ENCODE measurements around the gene BICRA. TPM values are rescaled to one million over a fixed set of nuclear protein-coding genes. Genes with fewer than 3 reads are reported as not detected.

BICRA gene
- total and polyA plus RNA-seq, 4 donors: 0.88 to 17.9 (median 12.3) TPM

DNA sequence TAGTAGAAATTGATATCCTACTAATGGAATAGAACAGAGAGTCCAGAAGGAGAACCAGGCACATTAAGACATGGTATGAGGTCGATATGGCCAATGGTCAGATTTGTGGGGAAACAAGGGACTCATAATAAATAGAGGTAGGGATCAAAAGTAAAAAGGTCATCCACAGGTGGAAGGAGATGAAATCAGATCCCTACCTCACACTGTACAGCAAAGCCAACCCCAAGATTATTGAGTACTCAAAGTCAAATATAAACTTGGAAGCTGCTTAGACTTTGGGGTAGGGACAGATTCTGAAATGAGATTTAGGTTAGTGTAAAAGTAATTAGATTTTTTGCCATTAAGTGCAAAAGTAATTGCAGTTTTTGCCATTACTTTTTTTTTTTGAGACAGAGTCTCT is 40.7 kb downstream of the BICRA start:
- no peak for ATAC-seq (ENCODE audit: low FRiP score)
- Histone ChIP-seq H3K4me1 (ENCODE audit: control insufficient read depth in 1 of 2, insufficient read depth in 2 of 2, low read length in 2 of 2) (peaks cover 0 to 3% of the 10 kb centered on the region in 2 donors), H3K9me3 (ENCODE audit: control insufficient read depth, low read length) (no peaks in the 10 kb centered on the region), H3K27ac (ENCODE audit: low read depth in 1 of 2, low read length in 2 of 2) (no peak overlapping the region), H3K27me3 (ENCODE audit: control insufficient read depth in 1 of 2, insufficient read depth in 2 of 2, low read length in 1 of 2) (no peaks in the 10 kb centered on the region), H3K4me3 (ENCODE audit: low read length in 2 of 2) (no peak overlapping the region), H3K36me3 (ENCODE audit: control insufficient read depth in 1 of 2, insufficient read depth in 2 of 2, low read length in 1 of 2) (no peaks in the 10 kb centered on the region)
- intact Hi-C loops (cut with DNase I): no loop called here
- no peak for DNase-seq
- 96% methylated on average over 1 of the region's 1 CpG for WGBS, 2 donors

DNA sequence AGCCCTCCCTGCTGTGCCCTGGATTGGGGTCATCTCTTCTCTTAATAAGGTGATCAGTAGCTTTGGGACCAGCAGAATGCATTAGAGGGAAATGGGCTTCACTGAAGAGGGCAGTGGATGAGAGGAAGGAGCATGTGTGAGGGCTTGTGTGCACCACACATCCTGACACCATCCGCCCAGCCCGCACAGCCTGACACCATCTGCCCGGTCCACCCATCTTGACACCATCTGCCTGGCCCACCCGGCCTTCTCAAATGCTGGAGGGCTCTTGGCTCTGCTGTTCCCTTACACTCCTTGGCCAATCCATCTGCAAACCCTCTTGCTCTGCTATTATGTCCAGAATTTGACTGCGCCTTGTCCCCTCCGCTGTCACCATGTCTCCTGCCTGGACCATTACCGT is 41.8 kb downstream of the BICRA start:
- 94% methylated on average over 7 of the region's 7 CpGs for WGBS, 2 donors
- Histone ChIP-seq H3K27me3 (ENCODE audit: control insufficient read depth in 1 of 2, insufficient read depth in 2 of 2, low read length in 1 of 2) (no peaks in the 10 kb centered on the region), H3K4me3 (ENCODE audit: low read length in 2 of 2) (no peak overlapping the region), H3K4me1 (ENCODE audit: control insufficient read depth in 1 of 2, insufficient read depth in 2 of 2, low read length in 2 of 2) (no peaks in the 10 kb centered on the region), H3K36me3 (ENCODE audit: control insufficient read depth in 1 of 2, insufficient read depth in 2 of 2, low read length in 1 of 2) (no peaks in the 10 kb centered on the region), H3K27ac (ENCODE audit: low read depth in 1 of 2, low read length in 2 of 2) (no peak overlapping the region), H3K9me3 (ENCODE audit: control insufficient read depth, low read length) (no peaks in the 10 kb centered on the region)
- DNase-seq (no peak), ATAC-seq (ENCODE audit: low FRiP score) (no peak)
- intact Hi-C loops (cut with DNase I): no loop called here

- H3K4me3 ChIP-seq (ENCODE audit: low read length in 2 of 2): no peak overlapping the region
- DNase-seq: no peak
- no peaks in the 10 kb centered on the region for H3K36me3 ChIP-seq (ENCODE audit: control insufficient read depth in 1 of 2, insufficient read depth in 2 of 2, low read length in 1 of 2)
- H3K27me3 ChIP-seq (ENCODE audit: control insufficient read depth in 1 of 2, insufficient read depth in 2 of 2, low read length in 1 of 2): no peaks in the 10 kb centered on the region
- 92 to 94% methylated on average over 12 of the region's 12 CpGs for WGBS, 2 donors
- no peaks in the 10 kb centered on the region for H3K9me3 ChIP-seq (ENCODE audit: control insufficient read depth, low read length)
- H3K27ac ChIP-seq (ENCODE audit: low read depth in 1 of 2, low read length in 2 of 2): no peak overlapping the region
- no peaks in the 10 kb centered on the region for H3K4me1 ChIP-seq (ENCODE audit: control insufficient read depth in 1 of 2, insufficient read depth in 2 of 2, low read length in 2 of 2)
- peak; percentile 41 for ATAC-seq (ENCODE audit: low FRiP score)
- intact Hi-C loops (cut with DNase I): no loop called here
Observed at GRCh38 chr19:47651132-47651531, 42.2 kb downstream of the BICRA start.

- H3K27ac ChIP-seq (ENCODE audit: low read depth in 1 of 2, low read length in 2 of 2): no peak overlapping the region
- DNase-seq (no peak), ATAC-seq (ENCODE audit: low FRiP score) (no peak)
- no peak overlapping the region for H3K4me3 ChIP-seq (ENCODE audit: low read length in 2 of 2)
- no peaks in the 10 kb centered on the region for H3K36me3 ChIP-seq (ENCODE audit: control insufficient read depth in 1 of 2, insufficient read depth in 2 of 2, low read length in 1 of 2)
- H3K27me3 ChIP-seq (ENCODE audit: control insufficient read depth in 1 of 2, insufficient read depth in 2 of 2, low read length in 1 of 2): no peaks in the 10 kb centered on the region
- WGBS, 2 donors: 81 to 84% methylated on average over 9 of the region's 9 CpGs
- intact Hi-C loops (cut with DNase I): no loop called here
- no peaks in the 10 kb centered on the region for H3K4me1 ChIP-seq (ENCODE audit: control insufficient read depth in 1 of 2, insufficient read depth in 2 of 2, low read length in 2 of 2)
- H3K9me3 ChIP-seq (ENCODE audit: control insufficient read depth, low read length): no peaks in the 10 kb centered on the region
Observed at GRCh38 chr19:47651691-47652090, 42.8 kb downstream of the BICRA start.

DNA sequence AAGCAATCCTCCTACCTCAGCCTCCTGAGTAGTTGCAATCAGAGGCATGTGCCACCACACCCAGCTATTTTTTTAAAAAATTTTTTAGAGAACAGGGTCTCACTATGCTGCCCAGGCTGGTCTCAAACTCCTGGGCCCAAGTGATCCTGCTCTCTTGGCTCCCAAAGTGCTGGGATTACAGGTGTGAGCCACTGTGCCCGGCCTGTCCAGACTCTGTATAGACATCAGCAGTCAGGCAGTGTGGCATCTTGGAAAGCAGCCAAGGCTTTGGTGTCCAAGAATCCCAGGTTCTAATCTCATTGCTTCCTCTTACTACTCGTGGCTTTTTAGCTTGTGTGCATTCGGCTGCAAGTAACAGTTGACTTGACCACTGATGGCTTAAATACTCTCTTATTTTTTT is 43.4 kb downstream of the BICRA start:
- ATAC-seq (ENCODE audit: low FRiP score) (no peak), DNase-seq (no peak)
- WGBS, 2 donors: 56 to 72% methylated on average over 3 of the region's 3 CpGs
- Histone ChIP-seq H3K4me3 (ENCODE audit: low read length in 2 of 2) (no peak overlapping the region), H3K9me3 (ENCODE audit: control insufficient read depth, low read length) (no peaks in the 10 kb centered on the region), H3K27ac (ENCODE audit: low read depth in 1 of 2, low read length in 2 of 2) (no peak overlapping the region), H3K4me1 (ENCODE audit: control insufficient read depth in 1 of 2, insufficient read depth in 2 of 2, low read length in 2 of 2) (no peaks in the 10 kb centered on the region), H3K36me3 (ENCODE audit: control insufficient read depth in 1 of 2, insufficient read depth in 2 of 2, low read length in 1 of 2) (no peaks in the 10 kb centered on the region), H3K27me3 (ENCODE audit: control insufficient read depth in 1 of 2, insufficient read depth in 2 of 2, low read length in 1 of 2) (no peaks in the 10 kb centered on the region)
- intact Hi-C loops (cut with DNase I): no loop called here

DNA sequence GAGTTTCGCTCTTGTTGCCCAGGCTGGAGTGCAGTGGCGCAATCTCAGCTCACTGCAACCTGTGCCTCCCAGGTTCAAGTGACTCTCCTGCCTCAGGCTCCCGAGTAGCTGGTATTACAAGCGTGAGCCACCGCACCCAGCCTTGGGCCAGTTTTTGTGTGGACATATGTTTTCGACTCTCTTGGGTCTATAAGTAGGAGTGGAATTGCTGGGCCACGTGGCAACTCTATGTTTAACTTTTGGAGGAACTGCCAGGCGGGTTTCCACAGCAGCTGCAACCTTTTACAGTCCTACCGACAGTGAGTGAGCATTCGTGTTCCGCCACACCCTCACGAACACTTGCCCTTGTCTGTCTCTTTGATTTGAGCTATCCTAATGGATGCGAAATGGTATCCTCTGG is 44.9 kb downstream of the BICRA start:
- intact Hi-C loops (cut with DNase I): no loop called here
- 96 to 97% methylated on average over 13 of the region's 13 CpGs for WGBS, 2 donors
- no peak for ATAC-seq (ENCODE audit: low FRiP score)
- H3K36me3 ChIP-seq (ENCODE audit: control insufficient read depth in 1 of 2, insufficient read depth in 2 of 2, low read length in 1 of 2): no peaks in the 10 kb centered on the region
- H3K4me1 ChIP-seq (ENCODE audit: control insufficient read depth in 1 of 2, insufficient read depth in 2 of 2, low read length in 2 of 2): no peaks in the 10 kb centered on the region
- no peaks in the 10 kb centered on the region for H3K27me3 ChIP-seq (ENCODE audit: control insufficient read depth in 1 of 2, insufficient read depth in 2 of 2, low read length in 1 of 2)
- DNase-seq: no peak
- no peak overlapping the region for H3K4me3 ChIP-seq (ENCODE audit: low read length in 2 of 2)
- H3K9me3 ChIP-seq (ENCODE audit: control insufficient read depth, low read length): no peaks in the 10 kb centered on the region
- H3K27ac ChIP-seq (ENCODE audit: low read depth in 1 of 2, low read length in 2 of 2): no peak overlapping the region

- Histone ChIP-seq H3K27me3 (ENCODE audit: control insufficient read depth in 1 of 2, insufficient read depth in 2 of 2, low read length in 1 of 2) (no peaks in the 10 kb centered on the region), H3K4me1 (ENCODE audit: control insufficient read depth in 1 of 2, insufficient read depth in 2 of 2, low read length in 2 of 2) (no peaks in the 10 kb centered on the region), H3K9me3 (ENCODE audit: control insufficient read depth, low read length) (no peaks in the 10 kb centered on the region), H3K36me3 (ENCODE audit: control insufficient read depth in 1 of 2, insufficient read depth in 2 of 2, low read length in 1 of 2) (no peaks in the 10 kb centered on the region), H3K4me3 (ENCODE audit: low read length in 2 of 2) (no peak overlapping the region), H3K27ac (ENCODE audit: low read depth in 1 of 2, low read length in 2 of 2) (no peak overlapping the region)
- DNase-seq: no peak
- 75 to 84% methylated on average over 3 of the region's 3 CpGs for WGBS, 2 donors
- no peak for ATAC-seq (ENCODE audit: low FRiP score)
- intact Hi-C loops (cut with DNase I): no loop called here
Observed at GRCh38 chr19:47657719-47658118, 48.8 kb downstream of the BICRA start.

GRCh38 chr19:47658431-47659348 is 49.8 kb downstream of the BICRA start:
- intact Hi-C loops (cut with DNase I): no loop called here
- Histone ChIP-seq H3K9me3 (ENCODE audit: control insufficient read depth, low read length) (no peaks in the 10 kb centered on the region), H3K36me3 (ENCODE audit: control insufficient read depth in 1 of 2, insufficient read depth in 2 of 2, low read length in 1 of 2) (no peaks in the 10 kb centered on the region), H3K4me3 (ENCODE audit: low read length in 2 of 2) (no peak overlapping the region), H3K27me3 (ENCODE audit: control insufficient read depth in 1 of 2, insufficient read depth in 2 of 2, low read length in 1 of 2) (no peaks in the 10 kb centered on the region), H3K4me1 (ENCODE audit: control insufficient read depth in 1 of 2, insufficient read depth in 2 of 2, low read length in 2 of 2) (no peaks in the 10 kb centered on the region), H3K27ac (ENCODE audit: low read depth in 1 of 2, low read length in 2 of 2) (no peak overlapping the region)
- ATAC-seq (ENCODE audit: low FRiP score) (no peak), DNase-seq (no peak)
- 53 to 59% methylated on average over 23 to 24 of the region's 24 CpGs for WGBS, 2 donors

- 91 to 94% methylated on average over 6 of the region's 6 CpGs for WGBS, 2 donors
- no peaks in the 10 kb centered on the region for H3K4me1 ChIP-seq (ENCODE audit: control insufficient read depth in 1 of 2, insufficient read depth in 2 of 2, low read length in 2 of 2)
- ATAC-seq (ENCODE audit: low FRiP score) (no peak), DNase-seq (no peak)
- no peaks in the 10 kb centered on the region for H3K27me3 ChIP-seq (ENCODE audit: control insufficient read depth in 1 of 2, insufficient read depth in 2 of 2, low read length in 1 of 2)
- H3K4me3 ChIP-seq (ENCODE audit: low read length in 2 of 2): no peak overlapping the region
- intact Hi-C loops (cut with DNase I): loop anchor here in 1 of 2 donors (10.0 kb wide), 1 partner anchor 46 kb away; no protein-coding TSS in a partner anchor
- H3K27ac ChIP-seq (ENCODE audit: low read depth in 1 of 2, low read length in 2 of 2): no peak overlapping the region
- H3K9me3 ChIP-seq (ENCODE audit: control insufficient read depth, low read length): no peaks in the 10 kb centered on the region
- H3K36me3 ChIP-seq (ENCODE audit: control insufficient read depth in 1 of 2, insufficient read depth in 2 of 2, low read length in 1 of 2): no peaks in the 10 kb centered on the region
Observed at GRCh38 chr19:47660435-47660832, 51.5 kb downstream of the BICRA start.
